Muscle layer of colon (tissue), 2 donors: Measurements from ENCODE around the gene MAP2K6.

ENCODE experiments used
- H3K27ac ChIP-seq: one replicate; pipeline ENCODE4 v1.7.0; 2013; ENCODE audit warnings: low read depth, mild to moderate bottlenecking, low read length, moderate library complexity
- H3K27me3 ChIP-seq, 2 donors: one replicate each; pipeline ENCODE4 v1.7.0; 2013; ENCODE audit warnings: low read length in 2 of 2, mild to moderate bottlenecking in 2 of 2; ENCODE audit not compliant: insufficient read depth in 2 of 2, control insufficient read depth in 1 of 2
- H3K36me3 ChIP-seq: one replicate; pipeline ENCODE4 v1.7.0; 2013; ENCODE audit warnings: mild to moderate bottlenecking, low read length; ENCODE audit not compliant: insufficient read depth
- H3K4me1 ChIP-seq: one replicate; pipeline ENCODE4 v1.7.0; 2013; ENCODE audit warnings: mild to moderate bottlenecking, low read length; ENCODE audit not compliant: insufficient read depth
- H3K4me3 ChIP-seq, 2 donors: one replicate each; pipeline ENCODE4 v1.7.0; 2013; ENCODE audit warnings: low read length in 2 of 2, low read depth in 1 of 2, mild to moderate bottlenecking in 1 of 2, moderate library complexity in 1 of 2
- H3K9ac ChIP-seq: one replicate; pipeline ENCODE4 v1.7.0; 2013; ENCODE audit warnings: low read length
- H3K9me3 ChIP-seq: one replicate; pipeline ENCODE4 v1.7.0; 2013; ENCODE audit warnings: mild to moderate bottlenecking, low read length
- donor health status: abdominal sarcoma.
- donor health status: Adenocarcinoma of cecum.

The MAP2K6 gene

DNA sequence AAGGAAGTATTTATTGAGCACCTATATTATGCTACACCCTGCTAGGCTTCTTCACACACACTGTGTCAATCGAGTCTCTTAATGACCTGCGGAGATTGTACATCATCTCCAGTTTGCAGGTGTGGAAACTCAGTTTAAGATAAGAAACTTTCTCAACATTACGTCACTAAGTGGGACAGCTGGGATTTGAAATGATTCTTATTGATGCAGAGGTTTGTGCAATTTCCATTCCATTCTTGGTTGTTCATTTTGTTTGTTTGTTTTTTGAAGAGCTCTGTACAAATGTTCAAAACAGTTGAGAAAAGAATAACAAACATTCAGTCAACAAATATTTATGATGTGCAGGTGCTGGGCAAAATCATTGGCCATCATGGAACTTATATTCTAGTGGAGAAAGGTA, 84.8 kb downstream of the MAP2K6 start:
- H3K9ac ChIP-seq, result no peak overlapping the region
- H3K27ac ChIP-seq, result no peak overlapping the region
- no peaks in the 10 kb centered on the region for H3K9me3 ChIP-seq

GRCh38 chr17:69500911-69501429, 86.5 kb downstream of the MAP2K6 start:
- H3K9ac ChIP-seq, result no peak overlapping the region
- no peaks in the 10 kb centered on the region for H3K36me3 ChIP-seq
- no peaks in the 10 kb centered on the region for H3K27me3 ChIP-seq
- H3K4me3 ChIP-seq, result peak overlapping the region; percentile 17 to 30
- no peaks in the 10 kb centered on the region for H3K9me3 ChIP-seq
- H3K27ac ChIP-seq, result peak overlapping the region; percentile 78
- H3K4me1 ChIP-seq, result peaks cover 28% of the 10 kb centered on the region

More for the DNA sequence above, 84.8 kb downstream of the MAP2K6 start:
- Histone ChIP-seq H3K4me3 (no peak overlapping the region), H3K4me1 (peaks cover 28% of the 10 kb centered on the region), H3K27me3 (no peaks in the 10 kb centered on the region), H3K36me3 (no peaks in the 10 kb centered on the region)

DNA sequence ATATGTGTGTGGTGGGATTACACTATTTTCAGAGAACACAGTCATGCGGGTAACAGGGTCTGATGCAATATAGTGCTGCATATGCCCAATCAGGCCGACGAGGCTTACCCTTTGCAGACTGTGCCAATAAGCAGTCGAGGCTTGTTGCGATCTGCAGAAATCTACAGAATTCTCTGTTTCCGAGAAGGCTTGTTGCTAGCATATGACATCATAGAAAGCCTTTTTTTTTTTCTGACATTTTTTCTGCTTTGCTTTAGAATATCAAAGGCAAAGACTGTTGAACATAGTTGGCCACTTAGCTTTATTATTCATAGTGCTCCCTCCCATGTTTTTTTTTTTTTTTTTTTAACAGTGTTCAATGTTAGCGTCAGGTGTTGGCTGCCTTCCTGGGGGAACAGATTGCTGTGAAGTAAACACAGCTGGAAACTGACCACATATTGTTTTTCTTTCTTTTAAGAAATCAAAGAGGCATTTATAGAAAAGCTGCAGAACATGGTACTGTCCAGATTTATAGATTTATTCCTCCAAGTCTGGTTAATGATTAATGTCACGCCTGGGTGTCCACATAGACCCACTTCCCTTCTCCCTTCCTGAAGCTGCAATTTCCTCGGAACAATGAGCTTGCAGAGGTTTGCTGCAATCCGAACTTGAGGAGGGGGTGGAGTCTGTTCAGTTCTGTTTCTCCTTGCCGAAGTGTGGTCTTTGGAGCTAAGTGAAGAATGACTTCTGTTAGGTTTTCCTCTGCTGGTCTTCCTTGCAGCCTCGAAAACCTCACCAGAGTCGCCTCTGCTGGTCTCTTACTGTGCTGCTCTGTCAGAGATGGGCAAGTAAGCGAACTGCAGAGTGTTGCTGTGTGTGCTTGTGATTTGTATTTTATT, 87.3 kb downstream of the MAP2K6 start:
- Histone ChIP-seq H3K27ac (peak overlapping the region; percentile 78), H3K9ac (no peak overlapping the region)

DNA sequence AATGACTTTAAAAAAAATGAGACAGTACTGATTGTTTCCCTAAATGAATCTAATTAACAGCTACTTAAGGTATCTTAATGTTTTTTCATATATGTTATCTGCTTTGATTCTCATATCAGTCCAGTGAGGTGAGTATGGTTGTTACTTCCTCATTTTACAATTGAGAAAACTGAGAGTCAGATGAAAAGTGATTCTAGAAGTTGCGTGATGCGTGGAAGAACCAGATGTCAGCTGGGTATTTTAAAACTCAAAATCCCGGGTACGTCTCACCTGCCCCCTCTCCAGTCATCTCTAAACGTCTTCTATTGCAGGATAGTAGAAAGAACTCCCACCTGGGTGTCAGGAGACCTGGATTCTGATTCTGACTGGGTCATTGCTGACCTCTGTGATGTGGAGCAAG, 89.2 kb downstream of the MAP2K6 start:
- Histone ChIP-seq H3K4me1 (peaks cover 28% of the 10 kb centered on the region), H3K27me3 (no peaks in the 10 kb centered on the region), H3K36me3 (no peaks in the 10 kb centered on the region), H3K9me3 (no peaks in the 10 kb centered on the region), H3K27ac (no peak overlapping the region), H3K9ac (no peak overlapping the region), H3K4me3 (no peak overlapping the region)

More for the DNA sequence above, 87.3 kb downstream of the MAP2K6 start:
- H3K27me3 ChIP-seq, result no peaks in the 10 kb centered on the region
- peaks cover 28% of the 10 kb centered on the region for H3K4me1 ChIP-seq
- peak overlapping the region; percentile 17 to 30 for H3K4me3 ChIP-seq
- no peaks in the 10 kb centered on the region for H3K9me3 ChIP-seq
- no peaks in the 10 kb centered on the region for H3K36me3 ChIP-seq

DNA sequence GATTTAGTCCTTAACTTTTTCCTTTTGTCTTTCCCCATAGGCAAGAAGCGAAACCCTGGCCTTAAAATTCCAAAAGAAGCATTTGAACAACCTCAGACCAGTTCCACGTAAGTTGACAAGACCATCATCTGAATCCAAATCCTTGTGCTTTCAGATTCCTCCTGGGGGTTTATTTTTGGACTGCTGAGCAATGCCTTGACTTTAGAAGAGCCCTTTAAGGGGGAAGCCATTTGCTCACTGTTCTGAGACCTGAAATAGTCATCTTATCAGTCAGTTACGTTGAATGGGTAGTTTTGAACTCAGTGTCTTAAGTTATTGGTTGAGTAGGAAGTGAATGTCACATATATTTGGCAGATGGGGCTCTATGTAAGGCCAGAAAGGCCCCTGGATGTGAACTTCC, 91.2 kb downstream of the MAP2K6 start:
- Histone ChIP-seq H3K9ac (no peak overlapping the region), H3K27ac (no peak overlapping the region), H3K36me3 (no peaks in the 10 kb centered on the region), H3K27me3 (no peaks in the 10 kb centered on the region), H3K9me3 (no peaks in the 10 kb centered on the region), H3K4me1 (peaks cover 20% of the 10 kb centered on the region), H3K4me3 (no peak overlapping the region)

DNA sequence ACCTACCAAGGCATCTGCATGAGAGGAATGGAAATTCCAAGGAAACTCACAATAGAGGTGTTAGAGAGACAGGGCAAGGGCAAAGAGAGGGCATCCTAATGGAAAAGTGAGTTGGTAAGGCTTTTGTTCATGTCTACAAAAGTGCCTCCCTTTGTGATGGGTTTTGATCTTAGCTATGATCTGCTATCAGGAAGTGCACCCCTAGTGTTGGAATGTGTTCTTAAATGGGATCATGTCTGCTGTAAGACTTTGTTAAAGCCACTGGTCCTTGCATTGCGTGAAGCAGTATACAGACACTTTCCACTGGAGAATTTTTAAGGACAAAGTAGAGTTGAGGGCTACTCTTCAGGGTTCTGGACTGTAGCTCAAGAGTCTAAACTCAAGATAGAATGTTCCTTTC, 92.0 kb downstream of the MAP2K6 start:
- H3K4me1 ChIP-seq, result peaks cover 12% of the 10 kb centered on the region

DNA sequence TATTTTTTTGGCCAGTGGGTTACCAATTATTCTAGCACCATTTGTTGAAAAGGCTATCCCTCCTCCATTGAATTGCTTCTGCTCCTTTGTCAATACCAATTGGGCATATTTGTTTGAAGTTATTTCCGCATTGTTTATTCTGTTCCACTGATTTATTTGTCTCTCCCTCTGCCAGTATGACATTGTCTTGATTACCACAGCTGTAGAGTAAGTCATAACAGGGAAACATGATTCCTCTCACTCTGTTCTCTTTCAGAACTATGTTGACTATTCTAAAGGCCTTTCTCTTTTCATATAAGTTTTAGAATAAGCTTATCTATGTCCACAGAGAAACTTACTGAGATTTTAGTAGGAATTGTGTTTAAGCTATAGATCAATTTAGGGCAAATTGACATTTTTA, 94.3 kb downstream of the MAP2K6 start:
- Histone ChIP-seq H3K9ac (no peak overlapping the region), H3K9me3 (no peaks in the 10 kb centered on the region), H3K4me3 (no peak overlapping the region), H3K36me3 (no peaks in the 10 kb centered on the region), H3K27ac (no peak overlapping the region), H3K27me3 (no peaks in the 10 kb centered on the region), H3K4me1 (no peaks in the 10 kb centered on the region)

More for the DNA sequence above, 92.0 kb downstream of the MAP2K6 start:
- no peak overlapping the region for H3K4me3 ChIP-seq
- no peaks in the 10 kb centered on the region for H3K9me3 ChIP-seq
- no peaks in the 10 kb centered on the region for H3K27me3 ChIP-seq
- H3K36me3 ChIP-seq, result no peaks in the 10 kb centered on the region
- H3K9ac ChIP-seq, result no peak overlapping the region
- no peak overlapping the region for H3K27ac ChIP-seq

- Histone ChIP-seq H3K4me1 (no peaks in the 10 kb centered on the region), H3K9me3 (no peaks in the 10 kb centered on the region), H3K9ac (no peak overlapping the region), H3K4me3 (no peak overlapping the region), H3K36me3 (no peaks in the 10 kb centered on the region), H3K27ac (no peak overlapping the region), H3K27me3 (no peaks in the 10 kb centered on the region)
Measured at GRCh38 chr17:69511250-69511649, 96.8 kb downstream of the MAP2K6 start.

DNA sequence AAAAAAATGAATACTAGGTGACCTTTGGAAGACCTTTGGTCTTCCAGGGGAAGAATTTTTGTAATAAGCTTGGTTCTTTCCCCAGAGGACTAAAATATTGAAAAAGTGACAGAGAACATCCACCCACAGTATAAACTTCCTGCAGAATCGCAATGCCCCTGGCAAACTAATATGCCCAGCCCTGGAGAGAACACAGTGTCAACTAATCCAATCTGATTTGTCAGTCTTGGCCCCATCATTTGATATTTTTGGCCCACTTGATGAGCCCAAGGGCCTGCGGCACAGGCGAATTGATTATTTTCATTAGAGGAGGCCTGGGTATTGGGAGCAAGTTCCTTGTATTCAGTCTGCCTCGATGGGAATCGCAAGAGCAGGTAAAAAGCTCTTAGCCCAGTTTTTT, 98.4 kb downstream of the MAP2K6 start:
- no peak overlapping the region for H3K4me3 ChIP-seq
- H3K4me1 ChIP-seq, result no peaks in the 10 kb centered on the region
- no peaks in the 10 kb centered on the region for H3K36me3 ChIP-seq
- no peaks in the 10 kb centered on the region for H3K27me3 ChIP-seq
- no peak overlapping the region for H3K9ac ChIP-seq
- no peaks in the 10 kb centered on the region for H3K9me3 ChIP-seq
- H3K27ac ChIP-seq, result no peak overlapping the region

- no peaks in the 10 kb centered on the region for H3K9me3 ChIP-seq
- no peak overlapping the region for H3K27ac ChIP-seq
- no peak overlapping the region for H3K4me3 ChIP-seq
- H3K36me3 ChIP-seq, result peaks cover 4% of the 10 kb centered on the region
- H3K27me3 ChIP-seq, result no peaks in the 10 kb centered on the region
- no peak overlapping the region for H3K9ac ChIP-seq
- H3K4me1 ChIP-seq, result no peaks in the 10 kb centered on the region
Measured at GRCh38 chr17:69516225-69516624, 101.7 kb downstream of the MAP2K6 start.

- Histone ChIP-seq H3K9ac (no peak overlapping the region), H3K27ac (no peak overlapping the region), H3K4me1 (no peaks in the 10 kb centered on the region), H3K27me3 (no peaks in the 10 kb centered on the region), H3K4me3 (no peak overlapping the region), H3K9me3 (no peaks in the 10 kb centered on the region), H3K36me3 (peaks cover 5% of the 10 kb centered on the region)
Measured at GRCh38 chr17:69516911-69517310, 102.4 kb downstream of the MAP2K6 start.

DNA sequence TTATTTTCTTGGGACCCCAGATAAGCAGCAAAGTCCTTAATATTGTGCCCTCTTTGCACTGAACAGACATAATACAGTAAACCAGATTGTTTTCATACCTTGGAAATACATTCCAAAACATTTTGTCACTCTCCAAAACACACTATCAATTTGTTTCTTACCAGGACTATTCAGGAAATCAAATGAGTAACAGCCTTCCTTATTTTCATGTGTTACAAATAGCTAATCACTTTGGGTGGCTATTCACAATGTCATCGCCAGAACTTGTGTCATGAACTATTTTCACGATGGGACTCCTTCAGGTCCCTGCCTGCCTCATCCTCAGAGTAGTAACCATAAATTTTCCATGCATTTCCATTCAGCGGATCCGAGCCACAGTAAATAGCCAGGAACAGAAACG, 104.5 kb downstream of the MAP2K6 start:
- Histone ChIP-seq H3K27ac (no peak overlapping the region), H3K9ac (no peak overlapping the region), H3K9me3 (no peaks in the 10 kb centered on the region), H3K4me3 (no peak overlapping the region), H3K4me1 (no peaks in the 10 kb centered on the region), H3K27me3 (no peaks in the 10 kb centered on the region), H3K36me3 (peaks cover 5% of the 10 kb centered on the region)
